HG03159 (cell line): Measurements from ENCODE around the gene STK32A.
A peak's percentile ranks its signal among the peaks of the same experiment; 100 is the strongest.
"Not testable (repeated sequence)": the region's sequence is repeated elsewhere in the genome, so short reads cannot be mapped to it uniquely, and the experiment has no call there.

Experiments
- ATAC-seq: cut with Tn5 transposase; IDR thresholded peaks from one replicate; pipeline ENCODE4 v1.9.1; 2021; ENCODE audit warnings: mild to moderate bottlenecking, moderate library complexity; ENCODE audit not compliant: unreplicated experiment

The STK32A gene

DNA sequence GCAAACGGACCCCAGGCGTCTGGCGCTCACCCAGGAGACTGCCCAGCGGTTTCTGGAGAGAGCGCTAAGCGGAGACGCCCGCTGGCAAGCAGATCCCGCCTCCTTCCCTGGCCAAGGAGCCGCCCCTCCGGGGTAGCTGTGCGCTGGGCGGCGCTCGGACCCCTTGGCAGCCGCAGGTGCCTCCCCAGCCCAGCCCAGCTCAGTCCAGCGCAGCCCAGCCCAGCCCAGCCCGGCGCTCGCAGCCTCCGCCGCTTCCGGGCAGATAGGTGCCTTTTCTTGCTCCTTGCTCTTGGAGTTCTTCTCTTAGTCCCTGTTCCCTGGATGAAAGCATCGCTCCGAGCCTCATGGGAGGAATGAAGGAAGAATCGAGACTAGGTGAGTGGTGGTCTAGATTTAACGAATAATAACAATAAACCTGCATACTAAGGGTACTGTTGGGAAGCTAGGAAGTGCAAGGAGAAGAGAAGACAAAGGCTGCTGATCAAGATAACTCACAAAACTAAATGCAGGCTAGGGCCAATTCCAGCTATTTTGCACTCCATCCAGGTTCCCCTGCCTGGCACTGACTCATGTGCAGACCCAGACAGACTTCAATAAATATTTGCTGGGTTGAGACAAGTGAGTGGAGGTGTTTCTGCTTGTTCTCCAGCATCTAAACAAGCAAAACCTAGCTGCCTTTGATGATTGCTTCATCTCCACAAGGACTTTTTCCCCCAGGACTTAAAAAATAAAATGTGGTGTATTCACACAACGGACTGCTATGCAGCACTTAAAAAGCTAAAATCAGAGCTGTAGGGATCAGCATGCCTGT is at the start of gene STK32A:
STK32A (plus strand) TSS at position 202 of the 811 bp plus-strand sequence. CDS start 4,609 bp downstream, outside the sequence.
- ATAC-seq, result no peak

DNA sequence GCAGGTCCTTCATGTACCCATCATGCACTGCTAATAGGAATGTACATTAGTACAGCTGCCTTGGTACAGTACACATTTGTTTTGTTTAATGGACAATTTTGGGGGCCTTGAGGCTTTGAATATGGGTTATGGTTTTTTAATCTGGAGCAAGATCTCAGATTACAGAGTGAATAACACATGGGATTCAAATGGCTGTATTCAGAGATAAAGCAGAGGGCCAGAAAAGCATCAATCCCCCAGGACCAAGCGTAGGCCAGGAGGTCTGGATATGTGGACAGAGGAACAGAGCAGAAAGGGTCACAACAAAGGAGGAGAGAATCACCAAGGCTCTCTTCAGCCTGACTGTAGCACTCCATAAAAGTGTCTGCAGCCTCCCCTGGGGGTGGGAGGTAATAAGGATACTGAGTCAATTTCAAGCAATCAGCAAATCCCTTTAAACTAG is 47.7 kb upstream of the STK32A start:
- no peak for ATAC-seq

DNA sequence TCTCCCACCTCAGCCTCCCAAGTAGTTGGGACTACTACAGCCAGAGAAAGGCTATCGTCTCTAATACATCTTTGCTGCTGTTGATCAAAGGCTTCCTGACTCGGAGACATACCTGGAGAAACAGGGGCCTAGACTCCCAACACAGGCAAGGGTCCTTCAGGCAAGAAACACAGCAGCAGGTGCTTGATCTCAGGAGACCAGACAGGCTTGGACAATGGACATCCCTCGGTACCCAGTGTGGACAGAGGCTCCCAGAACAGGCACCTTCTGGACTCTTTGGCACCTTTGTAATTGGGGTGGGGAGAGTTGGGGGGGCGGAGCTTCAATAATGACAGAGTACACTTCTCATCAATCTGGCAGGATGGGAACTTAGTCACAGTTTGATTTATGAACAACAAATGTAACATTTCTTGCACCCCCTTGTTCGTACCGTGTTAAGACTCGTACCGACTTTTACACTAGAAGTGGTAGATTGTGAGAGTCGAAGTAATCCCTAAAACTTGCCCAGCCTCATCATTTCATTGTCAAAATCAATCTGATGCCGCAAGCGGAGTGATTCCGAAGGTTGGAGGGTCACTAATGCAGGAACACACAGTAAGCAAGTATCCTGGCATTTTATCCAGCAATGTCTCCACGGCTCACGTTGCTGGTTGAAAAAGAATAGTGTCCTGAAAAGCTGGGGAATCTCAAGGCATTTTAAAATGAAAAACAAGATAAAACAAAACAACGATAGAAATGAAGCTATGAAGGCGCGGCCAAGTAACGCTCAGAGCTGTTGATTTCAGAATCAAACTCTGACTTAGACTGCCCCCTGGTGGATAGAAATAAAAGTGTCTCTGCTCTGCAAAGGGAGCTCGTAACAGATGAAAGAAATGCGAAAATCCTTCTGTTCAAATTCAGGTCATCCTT is 46.4 kb upstream of the STK32A start:
- peak; percentile 84 for ATAC-seq

DNA sequence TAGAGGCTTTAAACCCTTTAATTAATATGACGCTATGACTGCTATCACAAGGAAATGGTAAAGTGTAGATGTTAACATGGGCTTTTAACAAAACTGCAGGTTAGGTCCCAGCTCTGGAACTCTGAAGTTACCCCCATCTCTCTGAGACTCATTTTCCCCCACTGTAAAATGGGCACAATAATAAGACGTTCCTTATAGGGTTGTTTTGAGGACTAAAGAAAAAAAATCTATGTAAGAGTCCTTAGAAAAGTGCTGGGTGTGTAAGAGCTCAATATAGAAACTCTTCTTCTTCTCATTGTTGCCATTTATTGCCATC is 45.8 kb upstream of the STK32A start:
- ATAC-seq, result peak; percentile 28

DNA sequence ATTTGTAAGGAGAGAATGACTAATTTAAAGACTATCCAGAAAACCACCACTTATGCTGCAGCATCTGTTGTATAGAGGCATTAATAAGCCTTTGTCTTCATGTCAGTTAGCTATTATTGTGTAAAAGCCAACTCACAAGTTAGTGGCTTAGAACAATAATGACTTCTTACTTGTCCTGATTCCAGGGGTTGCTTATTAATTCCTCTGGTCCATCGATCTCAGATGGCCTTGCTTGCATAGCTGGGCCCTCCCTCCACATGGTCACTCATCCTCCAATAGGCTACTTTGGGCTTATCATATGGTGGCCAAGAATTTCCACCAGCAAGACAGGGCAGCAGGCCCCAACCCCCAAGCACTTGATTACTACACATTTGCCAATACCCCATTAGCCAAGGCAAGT is 44.5 kb upstream of the STK32A start:
- no peak for ATAC-seq

DNA sequence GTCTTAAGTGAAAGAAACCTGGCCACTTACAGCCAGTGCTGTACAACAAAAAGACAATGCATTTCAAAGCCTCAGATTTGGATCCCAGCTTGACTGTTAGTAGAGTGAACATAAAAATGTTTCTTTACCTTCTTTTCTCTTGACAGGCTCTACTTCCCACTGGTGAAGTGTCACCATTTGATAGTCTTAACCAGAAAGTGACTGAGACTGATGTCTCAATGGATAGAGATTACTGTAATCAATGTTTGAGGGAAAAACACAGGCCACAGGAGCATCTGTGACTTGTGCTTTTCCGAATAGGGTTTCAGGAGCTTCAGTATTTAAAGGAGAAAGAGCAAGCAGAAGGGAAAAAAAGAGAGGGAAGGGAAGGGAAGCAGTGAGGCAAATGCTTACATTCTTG is 41.7 kb upstream of the STK32A start:
- ATAC-seq, result no peak

DNA sequence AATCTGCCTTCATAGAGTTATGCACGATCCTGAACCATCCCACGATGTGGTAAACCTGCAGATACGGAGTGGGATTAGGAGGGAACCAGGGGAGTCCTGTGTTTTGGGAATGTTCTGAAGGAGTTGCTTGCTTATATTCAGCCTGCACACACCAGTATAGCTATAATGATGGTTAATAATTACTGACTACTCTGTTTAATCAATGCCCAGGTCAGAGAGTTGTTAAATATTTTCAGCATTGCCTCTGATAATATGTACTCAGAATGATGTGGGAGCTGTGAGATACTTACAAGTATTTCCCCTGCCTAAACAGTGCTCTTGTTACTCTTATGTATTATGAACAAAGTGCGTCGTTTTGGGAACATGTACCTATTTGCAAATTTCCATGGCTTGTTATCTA is 34.8 kb upstream of the STK32A start:
- no peak for ATAC-seq

DNA sequence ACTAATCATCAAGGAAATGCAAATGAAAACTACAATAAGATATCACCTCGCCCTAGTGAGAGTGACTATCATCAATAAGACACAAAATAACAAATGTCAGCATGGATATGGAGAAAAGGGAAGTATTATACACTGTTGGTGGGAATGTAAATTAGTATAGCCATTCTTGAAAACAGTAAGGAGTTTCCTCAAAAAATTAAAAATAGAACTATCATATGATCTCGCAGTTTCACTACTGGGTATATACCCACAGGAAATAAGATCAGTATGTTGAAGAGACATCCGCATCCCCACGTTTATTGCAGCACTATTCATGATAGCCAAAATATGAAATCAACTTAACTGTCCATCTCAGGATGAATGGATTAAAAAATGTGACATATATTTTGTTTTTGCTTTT is 31.6 kb upstream of the STK32A start:
- ATAC-seq, result no peak

DNA sequence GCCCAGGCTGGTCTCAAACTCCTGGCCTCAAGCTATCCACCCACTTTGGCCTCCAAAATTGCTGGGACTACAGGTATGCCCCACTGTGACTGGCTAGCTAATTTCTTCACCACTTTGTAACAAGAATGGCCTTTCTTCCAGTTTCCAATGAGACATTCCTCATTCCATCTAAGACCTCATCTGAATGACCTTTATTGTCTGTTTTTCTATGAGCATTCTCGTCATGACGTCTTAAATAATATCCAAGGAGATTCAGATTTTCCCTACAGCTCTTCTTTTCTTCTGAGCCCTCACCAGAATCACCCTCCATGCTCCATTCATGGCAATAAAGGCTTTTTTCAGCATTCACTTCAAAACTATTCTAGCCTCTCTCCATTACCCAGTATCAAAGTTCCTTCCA is 30.2 kb upstream of the STK32A start:
- no peak for ATAC-seq

DNA sequence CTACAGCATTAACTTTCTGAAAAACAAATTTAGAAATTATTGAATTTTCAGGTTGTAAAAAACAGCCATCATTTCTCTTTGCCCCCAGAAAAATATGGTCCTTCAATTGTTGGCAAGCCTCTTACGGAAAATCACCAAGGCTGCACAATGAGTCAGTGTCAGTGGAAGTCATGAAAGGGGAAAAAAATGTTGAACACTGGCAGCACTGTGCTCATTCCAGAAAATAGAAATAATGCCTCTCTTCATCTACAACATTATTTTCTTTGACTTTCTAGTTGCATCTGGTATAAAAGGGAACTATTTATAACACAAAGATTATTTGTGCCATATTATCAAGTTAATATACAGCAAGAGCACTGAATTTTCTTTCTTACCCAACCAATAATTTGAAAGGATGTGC is 26.7 kb upstream of the STK32A start:
- no peak for ATAC-seq

DNA sequence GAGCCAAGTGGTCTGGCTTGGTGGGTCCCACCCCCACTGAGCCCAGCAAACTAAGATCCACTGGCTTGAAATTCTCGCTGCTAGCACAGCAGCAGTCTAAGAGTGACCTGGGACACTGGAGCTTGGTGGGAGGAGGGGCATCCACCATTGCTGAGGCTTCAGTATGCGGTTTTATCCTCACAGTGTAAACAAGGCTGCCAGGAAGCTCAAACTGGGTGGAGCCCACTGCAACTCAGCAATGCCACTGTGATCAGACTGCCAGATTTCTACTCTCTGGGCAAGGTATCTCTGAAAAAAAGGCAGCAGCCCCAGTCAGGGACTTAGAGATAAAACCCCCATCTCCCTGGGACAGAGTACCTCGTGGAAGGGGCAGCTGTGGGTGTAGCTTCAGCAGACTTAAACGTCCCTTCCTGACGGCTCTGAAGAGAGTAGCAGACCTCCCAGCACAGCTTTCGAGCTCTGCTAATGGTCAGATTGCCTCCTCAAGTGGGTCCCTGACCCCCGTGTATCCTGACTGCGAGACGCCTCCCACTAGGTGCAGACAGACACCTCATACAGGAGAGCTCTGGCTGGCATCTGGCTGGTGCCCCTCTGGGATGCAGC is 18.2 kb upstream of the STK32A start:
- ATAC-seq, result no peak

DNA sequence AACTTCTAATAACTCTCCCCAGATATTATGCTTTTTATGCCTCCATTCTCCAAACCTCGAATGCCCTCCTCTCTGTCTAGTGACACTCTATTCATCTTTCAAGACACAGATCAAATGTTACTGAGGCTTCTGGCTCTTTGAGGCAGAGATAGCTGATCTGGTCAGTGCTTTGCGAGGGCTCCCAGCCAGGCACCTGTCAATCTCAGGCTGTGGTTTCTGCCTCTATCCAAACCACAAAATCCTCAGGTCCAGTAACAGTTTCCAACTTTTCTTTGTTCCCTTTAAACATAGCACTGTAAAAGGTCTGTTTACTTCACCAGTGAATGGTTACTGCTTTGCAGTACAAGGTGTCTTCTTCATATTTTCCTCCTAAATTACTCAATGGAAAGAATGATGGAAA is 11.5 kb upstream of the STK32A start:
- ATAC-seq, result no peak

DNA sequence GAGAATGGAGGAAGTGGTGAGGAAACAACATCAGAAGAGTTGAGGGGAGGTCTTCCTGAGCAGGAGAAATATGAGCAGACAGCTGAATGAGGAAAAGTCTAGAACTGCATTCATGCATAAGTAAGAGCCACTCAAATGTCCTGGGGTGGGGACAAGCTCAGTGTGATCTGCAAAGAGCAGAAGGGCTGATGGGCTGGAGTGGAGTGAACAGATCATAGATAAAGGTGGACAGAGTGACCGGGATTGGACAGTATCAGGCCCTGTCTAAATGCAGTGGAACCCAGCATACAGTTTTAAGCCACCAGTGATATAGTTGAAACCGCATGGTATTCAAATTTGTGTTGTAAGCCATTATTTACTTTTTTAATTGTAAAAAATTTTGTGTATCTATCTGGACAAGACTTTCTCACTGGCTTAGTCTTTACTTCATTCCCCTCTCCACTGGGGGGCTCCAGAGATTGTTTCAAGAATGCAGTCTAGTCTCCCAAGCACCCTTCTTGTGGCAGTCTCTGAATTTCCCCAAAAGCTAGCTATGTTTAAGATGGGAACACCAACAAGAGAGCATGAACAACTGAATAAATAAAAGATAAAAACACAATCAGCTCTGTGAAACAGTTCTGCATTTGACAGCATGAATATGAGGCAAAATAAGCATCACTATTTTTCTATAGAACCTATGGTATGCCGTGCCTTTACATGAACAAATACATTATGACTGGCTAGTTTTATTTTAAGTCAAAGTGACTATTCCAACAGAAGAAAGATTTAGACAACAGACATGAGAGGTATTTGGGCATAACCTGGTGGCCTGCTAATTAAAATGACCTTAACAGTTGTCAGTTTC is 10.7 kb upstream of the STK32A start:
- peak; percentile 51 for ATAC-seq

DNA sequence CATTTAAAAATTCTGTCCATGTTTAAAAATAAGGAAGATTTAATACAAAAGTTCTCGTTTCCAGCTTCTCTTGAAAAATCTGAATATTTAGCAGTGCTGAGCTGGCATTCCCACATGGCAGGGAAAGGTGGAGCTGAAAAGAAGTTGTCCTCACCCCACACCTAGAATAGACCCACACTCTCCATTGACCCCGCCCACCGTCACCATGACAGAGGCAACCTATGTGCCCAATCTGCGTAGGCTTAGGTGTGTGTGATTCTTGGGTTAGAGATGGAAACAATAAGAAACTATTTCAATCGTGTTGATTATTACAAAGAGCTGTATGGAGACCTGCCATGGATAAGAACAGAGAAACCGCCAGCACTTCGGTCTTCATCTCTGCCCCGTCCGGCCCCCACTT is 8.9 kb upstream of the STK32A start:
- ATAC-seq, result no peak

DNA sequence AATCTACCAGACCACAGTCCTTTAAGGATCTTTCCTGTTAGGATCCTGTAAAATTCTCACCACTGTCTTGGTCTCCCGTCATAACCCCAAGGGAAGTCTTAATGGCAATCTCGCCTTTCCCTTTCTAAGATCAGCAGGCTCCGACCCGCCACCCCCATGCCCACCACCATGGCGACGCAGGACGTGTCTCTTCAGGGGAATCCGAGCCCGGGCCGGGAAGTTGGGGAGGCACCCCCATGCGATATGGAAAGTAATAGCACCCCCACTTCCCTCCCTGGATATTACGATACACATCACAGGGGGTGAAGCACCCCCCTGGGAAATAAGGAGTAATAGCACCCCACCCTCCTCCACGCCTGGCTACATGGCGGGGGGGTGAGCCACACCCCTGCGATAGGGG is 8.3 kb upstream of the STK32A start:
- ATAC-seq, result no peak

DNA sequence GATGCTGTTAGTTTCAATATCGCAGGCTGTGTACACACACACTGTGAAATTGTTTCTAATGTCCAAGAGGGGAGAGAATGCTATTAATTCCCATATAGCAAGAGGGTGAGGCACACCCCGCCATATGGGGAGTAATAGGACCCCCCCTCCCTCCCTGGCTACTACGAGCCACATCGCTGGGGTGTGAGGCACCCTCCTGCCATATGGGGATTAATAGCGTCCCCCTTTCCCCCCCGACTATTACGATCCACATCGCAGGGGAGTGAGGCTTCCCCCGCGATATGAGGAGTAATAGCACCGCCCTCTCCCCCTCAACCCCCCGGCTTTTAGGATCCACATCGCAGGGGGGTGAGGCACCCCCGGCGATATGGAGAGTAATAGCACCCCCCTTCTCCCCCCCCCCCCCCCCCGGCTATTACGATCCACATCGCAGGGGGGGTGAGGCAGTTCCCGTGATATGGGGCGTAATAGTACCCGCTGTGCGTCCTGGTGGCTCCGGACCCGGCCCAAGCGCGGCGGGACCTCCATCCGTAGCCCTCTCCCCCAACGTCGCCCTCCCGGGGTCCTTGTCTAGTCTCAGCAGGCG is 494 bp upstream of the STK32A start:
- no peak for ATAC-seq

DNA sequence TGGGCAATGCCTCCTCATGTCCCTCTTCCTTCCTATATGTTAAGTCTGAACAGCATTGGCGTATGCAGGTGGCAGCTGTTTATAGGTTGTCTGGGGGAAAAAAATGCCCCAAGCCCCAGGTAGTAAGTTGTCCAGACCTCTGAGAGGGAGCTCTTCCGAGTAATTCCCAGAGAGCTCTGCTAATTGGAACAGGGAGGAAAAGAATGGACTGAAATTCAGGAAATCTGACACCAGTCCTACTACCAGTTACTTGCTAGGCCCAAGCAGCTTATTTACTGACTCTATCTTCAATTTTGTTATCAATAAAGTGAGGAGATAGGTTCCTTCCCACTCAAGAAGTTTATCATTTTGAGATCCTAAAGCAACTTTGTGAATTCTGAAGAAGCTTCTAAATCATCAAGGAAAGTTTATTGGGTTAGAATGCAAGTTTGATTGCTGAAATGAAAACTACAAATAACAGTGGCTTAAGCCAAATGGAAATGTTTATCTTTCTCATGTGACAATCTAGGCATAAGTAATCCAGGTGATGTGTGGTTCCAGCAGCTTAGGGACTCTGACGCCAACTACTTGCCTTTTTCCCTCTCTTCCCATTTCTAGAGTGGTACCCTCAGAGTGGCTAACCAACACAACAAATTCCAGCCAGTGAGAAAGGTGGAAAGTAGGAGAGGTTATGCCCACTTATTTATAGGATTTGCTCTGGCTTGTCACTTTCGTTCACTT is 5.6 kb downstream of the STK32A start:
- ATAC-seq, result no peak

DNA sequence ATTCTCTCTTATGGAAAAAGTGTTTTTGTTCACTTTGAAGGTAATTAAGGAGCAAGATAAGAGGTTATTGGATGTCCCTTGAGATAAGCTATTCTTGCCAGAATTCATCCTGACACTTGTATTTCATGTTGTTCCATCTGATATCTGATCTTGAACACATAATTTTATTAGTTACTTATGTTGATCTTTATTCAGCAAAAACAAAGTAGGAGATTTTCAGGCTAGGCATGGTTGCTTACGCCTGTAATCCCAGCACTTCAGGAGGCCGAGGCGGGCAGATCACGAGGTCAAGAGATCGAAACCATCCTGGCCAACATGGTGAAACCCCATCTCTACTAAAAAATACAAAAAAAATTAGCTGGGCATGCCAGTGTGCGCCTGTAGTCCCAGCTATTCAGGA is 8.4 kb downstream of the STK32A start:
- ATAC-seq, result not testable (repeated sequence)

DNA sequence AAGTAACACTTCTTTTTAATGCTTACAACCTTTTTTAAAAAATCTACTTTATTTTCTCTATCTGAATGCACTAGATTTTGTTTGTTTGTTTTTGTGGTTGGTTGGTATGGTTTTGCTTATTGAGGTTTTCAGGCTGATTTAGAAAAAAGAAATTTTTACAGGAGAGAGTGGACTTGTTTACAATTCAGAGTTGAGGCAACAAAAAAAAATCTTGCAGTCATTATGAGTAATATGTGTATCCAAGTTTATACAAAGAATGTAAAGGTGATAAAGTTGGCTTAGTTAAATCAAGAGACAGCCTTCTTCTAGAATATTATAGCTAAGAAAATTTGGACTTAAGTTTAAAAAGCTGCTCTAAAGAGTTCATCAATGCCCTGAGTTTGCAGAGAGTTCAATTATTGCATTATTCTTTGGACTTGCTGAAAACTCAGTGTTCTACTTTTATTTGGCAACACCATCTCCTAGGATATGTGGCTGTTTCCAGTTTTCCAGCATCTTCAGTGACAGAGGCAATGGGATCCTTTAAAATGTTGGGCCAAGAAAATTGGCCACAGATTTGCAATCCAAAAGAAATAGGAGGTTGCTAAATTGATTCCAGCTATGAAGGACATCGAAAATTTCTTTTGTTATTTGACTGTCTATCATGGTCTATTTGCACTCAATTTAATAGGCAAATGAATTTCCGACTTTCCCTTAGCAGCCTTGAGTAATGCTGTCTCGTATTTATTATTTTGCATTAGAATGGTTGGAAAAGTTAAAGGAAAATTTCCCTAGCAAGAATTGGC is 10.7 kb downstream of the STK32A start:
- ATAC-seq, result no peak
